ENCODE results near the gene KLHL17. TPM values are rescaled to one million over a fixed set of nuclear protein-coding genes. Genes with fewer than 3 reads are reported as not detected.
"Not testable (repeated sequence)": the region's sequence is repeated elsewhere in the genome, so short reads cannot be mapped to it uniquely, and the experiment has no call there.

The KLHL17 gene
- total RNA-seq, 3 donors from 2014 or later = 9.0 to 14.7 (median 11.0) TPM

- TF ChIP-seq CTCF (IDR thresholded peaks at IDR 0.05) = no peak
- Histone ChIP-seq H3K4me1 (ENCODE audit: low read depth) (no peaks in the 10 kb centered on the region), H3K9me3 (peaks cover 6% of the 10 kb centered on the region), H3K36me3 (ENCODE audit: low read depth) (no peaks in the 10 kb centered on the region), H3K4me3 (no peak overlapping the region)
- ATAC-seq (no peak), DNase-seq (no peak)
- intact Hi-C loops (cut with DNase I, micrococcal nuclease) = no loop called here
These were observed 31.5 kb downstream of the KLHL17 start for GRCh38 chr1:991895-992294.

- Histone ChIP-seq H3K4me3 (no peak overlapping the region), H3K9me3 (peaks cover 6% of the 10 kb centered on the region), H3K36me3 (ENCODE audit: low read depth) (no peaks in the 10 kb centered on the region), H3K4me1 (ENCODE audit: low read depth) (no peaks in the 10 kb centered on the region)
- no peak for TF ChIP-seq CTCF (IDR thresholded peaks at IDR 0.05)
- DNase-seq = no peak
- intact Hi-C loops (cut with DNase I, micrococcal nuclease) = no loop called here
- ATAC-seq = no peak
These were observed 32.0 kb downstream of the KLHL17 start for GRCh38 chr1:992362-992761.

GRCh38 chr1:993379-993995 lies 33.1 kb downstream of the KLHL17 start:
- intact Hi-C loops (cut with DNase I, micrococcal nuclease) = no loop called here
- ATAC-seq (no peak), DNase-seq (peak in 1 of 3 donors; percentile 40)
- no peak overlapping the region for H3K4me3 ChIP-seq
- TF ChIP-seq CTCF (IDR thresholded peaks at IDR 0.05) = no peak
- H3K36me3 ChIP-seq (ENCODE audit: low read depth) = no peaks in the 10 kb centered on the region
- H3K9me3 ChIP-seq = peaks cover 6% of the 10 kb centered on the region
- peaks cover 4% of the 10 kb centered on the region for H3K4me1 ChIP-seq (ENCODE audit: low read depth)

GRCh38 chr1:994546-994945 lies 34.2 kb downstream of the KLHL17 start:
- intact Hi-C loops (cut with DNase I, micrococcal nuclease); DNase-seq; ATAC-seq; H3K4me3 ChIP-seq; H3K9me3 ChIP-seq; H3K36me3 ChIP-seq (ENCODE audit: low read depth): not testable (repeated sequence)
- H3K4me1 ChIP-seq (ENCODE audit: low read depth) = peaks cover 13% of the 10 kb centered on the region

GRCh38 chr1:995665-996633 lies 35.6 kb downstream of the KLHL17 start:
- peak in 2 of 3 donors; percentile 21 to 46 for DNase-seq
- intact Hi-C loops (cut with DNase I, micrococcal nuclease) = no loop called here
- Histone ChIP-seq H3K9me3 (peaks cover 6% of the 10 kb centered on the region), H3K36me3 (ENCODE audit: low read depth) (no peaks in the 10 kb centered on the region), H3K4me1 (ENCODE audit: low read depth) (peaks cover 21% of the 10 kb centered on the region), H3K4me3 (no peak overlapping the region)
- ATAC-seq = no peak
- no peak for TF ChIP-seq CTCF (IDR thresholded peaks at IDR 0.05)

Data from mucosa of descending colon (tissue), 3 donors.